ENCODE results near the gene NRDC.
"Not testable (repeated sequence)": the region's sequence is repeated elsewhere in the genome, so short reads cannot be mapped to it uniquely, and the experiment has no call there.

Gene NRDC

GRCh38 chr1:51840743-51841461, 37.6 kb downstream of the NRDC start:
- no peak for DNase-seq

- DNase-seq = no peak
Observed at GRCh38 chr1:51840182-51840581, 38.3 kb downstream of the NRDC start.

- DNase-seq = no peak
Observed at GRCh38 chr1:51839094-51839493, 39.4 kb downstream of the NRDC start.

- DNase-seq = no peak
Observed at GRCh38 chr1:51837243-51837642, 41.3 kb downstream of the NRDC start.

- DNase-seq = no peak
Observed at GRCh38 chr1:51833700-51834099, 44.8 kb downstream of the NRDC start.

GRCh38 chr1:51829058-51829457, 49.5 kb downstream of the NRDC start:
- no peak for DNase-seq

GRCh38 chr1:51819810-51820209, 58.7 kb downstream of the NRDC start:
- no peak for DNase-seq

GRCh38 chr1:51819021-51819420, 59.5 kb downstream of the NRDC start:
- DNase-seq = not testable (repeated sequence)

GRCh38 chr1:51818487-51818886, 60.0 kb downstream of the NRDC start:
- DNase-seq = no peak

GRCh38 chr1:51814513-51814912, 64.0 kb downstream of the NRDC start:
- no peak for DNase-seq

- DNase-seq = no peak
Observed at GRCh38 chr1:51799372-51799771, 79.2 kb downstream of the NRDC start.

- DNase-seq = no peak
Observed at GRCh38 chr1:51794868-51795267, 83.7 kb downstream of the NRDC start.

GRCh38 chr1:51794260-51794659, 84.3 kb downstream of the NRDC start:
- DNase-seq = no peak

- no peak for DNase-seq
Observed at GRCh38 chr1:51792864-51793263, 85.7 kb downstream of the NRDC start.

GRCh38 chr1:51791888-51792287, 86.6 kb downstream of the NRDC start:
- DNase-seq = no peak

GRCh38 chr1:51790385-51790784, 88.1 kb downstream of the NRDC start:
- no peak for DNase-seq

GRCh38 chr1:51789342-51789741, 89.2 kb downstream of the NRDC start:
- no peak for DNase-seq

- no peak for DNase-seq
Observed at GRCh38 chr1:51788938-51789337, 89.6 kb downstream of the NRDC start.

- no peak for DNase-seq
Observed at GRCh38 chr1:51784997-51785421, 93.5 kb downstream of the NRDC start.

GRCh38 chr1:51780927-51781326, 97.6 kb downstream of the NRDC start:
- no peak for DNase-seq

- DNase-seq = no peak
Observed at GRCh38 chr1:51776408-51776807, 102.1 kb downstream of the NRDC start.

- DNase-seq = no peak
Observed at GRCh38 chr1:51768971-51769588, 109.4 kb downstream of the NRDC start.

GRCh38 chr1:51761351-51761750, 117.2 kb downstream of the NRDC start:
- DNase-seq = no peak

GRCh38 chr1:51760872-51761271, 117.7 kb downstream of the NRDC start:
- DNase-seq = no peak

GRCh38 chr1:51758310-51758709, 120.2 kb downstream of the NRDC start:
- DNase-seq = no peak
